Colonic mucosa (tissue), 4 donors: ENCODE results near the gene TNC. TPM values are rescaled to one million over a fixed set of nuclear protein-coding genes. Genes with fewer than 3 reads are reported as not detected.

Source experiments
- DNase-seq: peaks from one replicate; pipeline ENCODE4 v3.0.0-alpha.2; 2020
- H3K27ac ChIP-seq: fragments of 200-600 bp; one replicate; pipeline ENCODE4 v1.8.0; 2021
- H3K27me3 ChIP-seq: fragments of 200-600 bp; one replicate; pipeline ENCODE4 v1.8.0; 2021
- H3K36me3 ChIP-seq: fragments of 200-600 bp; one replicate; pipeline ENCODE4 v1.8.0; 2021
- H3K4me1 ChIP-seq: fragments of 200-600 bp; one replicate; pipeline ENCODE4 v1.8.0; 2021; ENCODE audit warnings: mild to moderate bottlenecking
- H3K4me3 ChIP-seq: fragments of 200-600 bp; one replicate; pipeline ENCODE4 v1.8.0; 2021
- H3K9ac ChIP-seq, 2 donors: one replicate each; pipeline ENCODE4 v1.7.0; 2013; ENCODE audit warnings: control low read depth in 2 of 2, low read depth in 2 of 2, low read length in 2 of 2
- H3K9me3 ChIP-seq: fragments of 200-600 bp; one replicate; pipeline ENCODE4 v1.8.0; 2021
- CTCF ChIP-seq: fragments of 200-600 bp; IDR thresholded peaks from one replicate; pipeline ENCODE4 v1.8.0; 2022; ENCODE audit warnings: antibody characterized with exemption, mild to moderate bottlenecking
- intact Hi-C: fragments of 100-400 bp; cut with DNase I; formaldehyde crosslinking; loops from one replicate; pipeline ENCODE4 v1.14.1; 2022
- total RNA-seq, 2 donors: library from RNA; stranded (reverse); fragmentation: NEBNext Ultra II Directional in 1 of 2; extraction: Animal tissue kit (Norgen Biotek cat#: 25700) in 1 of 2; gene quantifications; one replicate each; pipeline ENCODE4 v1.2.1, GENCODE V29; 2021
- donor health status: healthy.
- donor health status: DM: no; HTN: no; CAD: no.
- donor health status: DM: no; HTN: no; CAD: no.

The TNC gene
- total RNA-seq, 2 donors from 2014 or later = 5.0 to 65.6 TPM

GRCh38 chr9:115116421-115117284, 1.3 kb downstream of the TNC start:
- no peaks in the 10 kb centered on the region for H3K4me1 ChIP-seq
- no peaks in the 10 kb centered on the region for H3K9me3 ChIP-seq
- intact Hi-C loops = no loop called here
- H3K4me3 ChIP-seq = no peak overlapping the region
- H3K9ac ChIP-seq = no peak overlapping the region
- H3K27ac ChIP-seq = peak overlapping the region; percentile 30
- DNase-seq = no peak
- peaks cover 6% of the 10 kb centered on the region for H3K27me3 ChIP-seq
- TF ChIP-seq CTCF = no peak
- H3K36me3 ChIP-seq = no peaks in the 10 kb centered on the region

- DNase-seq = no peak
- intact Hi-C loops = no loop called here
- H3K27ac ChIP-seq = peak overlapping the region; percentile 30
- no peaks in the 10 kb centered on the region for H3K4me1 ChIP-seq
- H3K4me3 ChIP-seq = no peak overlapping the region
- no peaks in the 10 kb centered on the region for H3K36me3 ChIP-seq
- TF ChIP-seq CTCF = no peak
- H3K9ac ChIP-seq = no peak overlapping the region
- peaks cover 6% of the 10 kb centered on the region for H3K27me3 ChIP-seq
- no peaks in the 10 kb centered on the region for H3K9me3 ChIP-seq
These were observed 2.0 kb downstream of the TNC start for GRCh38 chr9:115115924-115116323.

- intact Hi-C loops = no loop called here
- no peaks in the 10 kb centered on the region for H3K9me3 ChIP-seq
- DNase-seq = no peak
- peaks cover 6% of the 10 kb centered on the region for H3K27me3 ChIP-seq
- no peak overlapping the region for H3K9ac ChIP-seq
- TF ChIP-seq CTCF = no peak
- H3K4me3 ChIP-seq = no peak overlapping the region
- H3K4me1 ChIP-seq = no peaks in the 10 kb centered on the region
- H3K27ac ChIP-seq = peak overlapping the region; percentile 27
- no peaks in the 10 kb centered on the region for H3K36me3 ChIP-seq
These were observed 2.7 kb downstream of the TNC start for GRCh38 chr9:115115117-115115880.

- no peaks in the 10 kb centered on the region for H3K4me1 ChIP-seq
- no peak overlapping the region for H3K9ac ChIP-seq
- no peak for DNase-seq
- no peak overlapping the region for H3K4me3 ChIP-seq
- no peak overlapping the region for H3K27ac ChIP-seq
- H3K36me3 ChIP-seq = no peaks in the 10 kb centered on the region
- H3K27me3 ChIP-seq = peaks cover 6% of the 10 kb centered on the region
- intact Hi-C loops = no loop called here
- H3K9me3 ChIP-seq = no peaks in the 10 kb centered on the region
- TF ChIP-seq CTCF = no peak
These were observed 3.4 kb downstream of the TNC start for GRCh38 chr9:115114546-115114945.

GRCh38 chr9:115114084-115114483, 3.9 kb downstream of the TNC start:
- DNase-seq = no peak
- H3K27ac ChIP-seq = no peak overlapping the region
- H3K4me1 ChIP-seq = no peaks in the 10 kb centered on the region
- no peak overlapping the region for H3K4me3 ChIP-seq
- no peaks in the 10 kb centered on the region for H3K9me3 ChIP-seq
- no peak for TF ChIP-seq CTCF
- H3K9ac ChIP-seq = no peak overlapping the region
- no peaks in the 10 kb centered on the region for H3K36me3 ChIP-seq
- peaks cover 6% of the 10 kb centered on the region for H3K27me3 ChIP-seq
- intact Hi-C loops = no loop called here
